GM12892 (cell line): ENCODE measurements around the gene NCBP1.

Source experiments
- POLR2A ChIP-seq: IDR thresholded peaks from 2 replicates; pipeline ENCODE4 v1.6.1; 2011; ENCODE audit warnings: low read depth, low read length, control low read depth
- POLR2AphosphoS5 ChIP-seq: IDR thresholded peaks from 2 replicates; pipeline ENCODE4 v1.6.1; 2011; ENCODE audit warnings: low read depth, low read length, control low read depth
- TAF1 ChIP-seq: IDR thresholded peaks from 2 replicates; pipeline ENCODE4 v1.6.1; 2011; ENCODE audit warnings: low read depth, mild to moderate bottlenecking, control low read depth, low read length, borderline replicate concordance

DNA sequence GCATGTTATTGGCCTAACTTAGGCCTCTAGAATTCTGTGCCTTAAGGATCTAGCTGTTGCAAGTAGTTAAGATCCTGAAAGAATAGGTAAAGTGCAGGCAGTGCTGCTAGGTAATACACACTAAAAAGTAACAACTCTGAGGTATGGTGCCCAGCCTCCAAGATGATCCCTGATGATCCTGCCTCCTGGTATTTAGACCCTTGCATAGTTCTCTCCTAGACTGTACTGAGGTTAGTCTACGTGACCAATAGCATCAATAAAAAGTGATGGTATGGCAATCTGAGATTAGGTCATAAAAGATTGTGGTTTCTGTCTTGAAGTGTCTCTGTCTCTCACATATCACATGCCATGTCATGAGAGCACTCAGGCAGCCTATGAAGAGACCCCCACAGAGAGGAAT, 9.7 kb upstream of the NCBP1 start:
- no peak for TF ChIP-seq POLR2AphosphoS5
- TF ChIP-seq POLR2A, result no peak
- TF ChIP-seq TAF1, result no peak
